ENCODE results near the gene ATG7.

GRCh38 chr3:11236588-11237461, 35.4 kb upstream of the ATG7 start:
- TF ChIP-seq ZNF274 (IDR thresholded peaks at IDR 0.05; ENCODE audit: low read depth, low read length) (no peak), YY1 (IDR thresholded peaks at IDR 0.05; ENCODE audit: insufficient read depth, insufficient read length) (no peak), SUZ12 (IDR thresholded peaks at IDR 0.05; ENCODE audit: extremely low read depth, insufficient read depth, insufficient read length) (no peak)
